HG03066 (cell line): ENCODE results near the gene AFF3.
"Not testable (repeated sequence)": the region's sequence is repeated elsewhere in the genome, so short reads cannot be mapped to it uniquely, and the experiment has no call there.

ENCODE experiments used
- ATAC-seq: cut with Tn5 transposase; IDR thresholded peaks from one replicate; pipeline ENCODE4 v1.9.1; 2021; ENCODE audit warnings: low read depth; ENCODE audit not compliant: unreplicated experiment

Gene AFF3

DNA sequence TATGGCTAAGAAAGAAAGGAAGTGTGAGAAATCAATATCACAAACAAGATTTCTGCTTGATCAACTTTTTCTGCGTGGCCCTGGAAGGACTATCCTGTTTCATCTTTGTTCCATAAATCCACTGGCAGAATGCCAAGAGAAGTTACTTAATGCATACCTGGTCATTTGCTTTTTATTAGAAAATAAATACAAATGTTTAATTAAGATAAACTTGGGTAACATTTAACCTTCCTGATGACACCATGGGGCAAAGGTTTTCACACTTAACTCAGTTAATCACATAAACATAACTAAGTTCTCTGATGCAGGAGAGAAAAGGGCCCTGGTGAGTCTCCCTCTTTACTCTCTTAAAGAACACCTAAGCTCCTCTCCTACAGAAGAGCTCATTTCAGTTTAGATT, 203.3 kb downstream of the AFF3 start:
- no peak for ATAC-seq

DNA sequence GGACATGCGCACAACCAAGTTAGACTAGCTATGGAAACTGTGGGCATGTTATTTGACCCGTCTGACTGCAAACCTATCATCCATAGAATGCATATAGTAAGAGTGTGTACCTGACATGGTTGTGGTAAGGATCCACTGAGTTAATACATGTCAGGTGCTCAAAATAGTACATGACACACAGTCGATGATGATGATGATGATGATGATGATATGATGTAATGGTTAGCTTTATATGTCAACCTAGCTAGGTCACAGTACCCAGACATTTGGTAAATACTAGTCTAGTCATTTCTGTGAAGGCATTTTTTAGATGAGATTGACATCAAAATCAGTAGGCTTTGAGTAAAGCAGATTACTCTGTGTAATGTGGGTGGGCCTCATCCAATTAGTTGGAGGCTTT, 204.1 kb downstream of the AFF3 start:
- ATAC-seq = no peak

DNA sequence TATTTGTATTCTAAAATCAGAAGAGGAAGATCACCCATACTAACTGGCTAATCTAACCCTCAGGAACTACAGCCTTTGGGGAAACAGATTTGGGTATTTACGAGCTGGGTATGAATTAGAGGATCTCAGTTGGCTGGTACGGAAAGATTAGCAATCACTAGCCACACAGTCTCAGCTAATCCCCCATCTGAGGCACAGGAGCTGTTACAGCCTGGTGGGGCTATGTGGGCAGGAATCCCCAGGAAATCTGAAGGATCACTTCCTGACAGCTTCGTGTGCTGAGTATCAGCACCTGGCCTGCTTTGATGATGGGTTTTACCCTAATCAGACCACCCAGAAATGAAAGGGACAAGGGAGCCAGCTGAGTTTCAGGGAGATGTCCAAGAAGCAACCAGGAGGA, 206.3 kb downstream of the AFF3 start:
- no peak for ATAC-seq

DNA sequence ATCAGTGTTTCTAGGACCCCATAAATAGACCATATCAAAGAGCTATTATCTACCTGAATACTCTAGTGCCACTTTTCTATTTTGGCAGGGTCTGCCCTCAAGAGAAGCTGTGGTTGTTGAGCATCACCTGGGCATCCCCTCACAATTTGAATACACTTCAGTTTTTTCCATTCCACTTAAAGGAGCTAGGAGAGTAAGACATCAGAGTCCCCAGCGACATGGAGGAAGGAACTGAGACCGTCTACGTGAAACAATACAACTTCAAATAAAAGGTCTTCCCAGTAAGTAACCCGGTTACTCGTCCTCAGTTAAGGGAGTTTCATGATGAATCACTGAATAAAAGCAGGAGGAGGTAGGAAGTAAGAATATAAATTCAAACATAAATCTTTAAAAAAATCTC, 206.7 kb downstream of the AFF3 start:
- no peak for ATAC-seq

DNA sequence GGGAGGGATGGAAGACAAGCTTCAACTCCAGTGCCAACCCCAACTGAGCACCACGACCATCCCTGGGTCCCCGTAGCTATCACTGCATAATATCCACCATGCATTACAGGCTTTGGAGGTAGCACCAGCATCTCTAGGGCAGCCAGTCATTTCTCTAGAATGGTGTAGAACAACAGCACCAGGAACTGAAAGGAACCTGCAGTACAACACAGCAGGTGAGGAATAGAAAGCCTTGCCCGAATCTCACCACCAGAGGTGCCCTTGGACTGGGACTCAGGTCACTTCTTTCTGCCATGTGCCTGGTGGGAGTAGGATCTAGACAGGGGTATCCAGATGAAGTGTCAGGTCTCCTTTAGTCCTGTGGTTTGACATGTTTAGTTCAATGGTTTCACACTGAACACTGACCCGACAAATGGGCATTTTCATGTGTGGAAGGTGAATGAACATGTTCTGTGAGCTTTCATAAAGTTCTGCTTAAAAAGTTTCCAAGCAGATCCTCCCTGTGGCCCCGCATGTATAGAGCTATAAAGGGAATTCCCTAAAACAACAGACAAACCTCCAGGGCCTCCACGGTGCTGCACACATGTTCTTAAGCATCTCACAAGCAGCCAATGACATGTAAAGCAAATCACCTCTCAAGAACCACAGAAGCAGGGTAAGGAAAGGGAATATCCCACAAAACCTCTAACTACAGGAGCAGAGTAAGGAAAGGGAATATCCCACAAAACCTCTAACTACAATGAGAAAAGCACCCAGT, 208.3 kb downstream of the AFF3 start:
- no peak for ATAC-seq

DNA sequence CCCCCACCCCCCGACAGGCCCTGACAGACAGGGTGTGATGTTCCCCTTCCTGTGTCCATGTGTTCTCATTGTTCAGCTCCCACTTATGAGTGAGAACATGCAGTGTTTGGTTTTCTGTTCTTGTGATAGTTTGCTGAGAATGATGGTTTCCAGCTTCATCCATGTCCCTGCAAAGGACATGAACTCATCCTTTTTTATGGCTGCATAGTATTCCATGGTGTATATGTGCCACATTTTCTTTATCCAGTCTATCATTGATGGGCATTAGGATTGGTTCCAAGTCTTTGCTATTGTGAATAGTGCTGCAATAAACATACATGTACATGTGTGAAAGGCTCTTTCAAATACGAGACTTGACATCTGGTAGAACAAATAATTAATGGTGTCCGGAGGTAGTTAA, 208.9 kb downstream of the AFF3 start:
- ATAC-seq = not testable (repeated sequence)

DNA sequence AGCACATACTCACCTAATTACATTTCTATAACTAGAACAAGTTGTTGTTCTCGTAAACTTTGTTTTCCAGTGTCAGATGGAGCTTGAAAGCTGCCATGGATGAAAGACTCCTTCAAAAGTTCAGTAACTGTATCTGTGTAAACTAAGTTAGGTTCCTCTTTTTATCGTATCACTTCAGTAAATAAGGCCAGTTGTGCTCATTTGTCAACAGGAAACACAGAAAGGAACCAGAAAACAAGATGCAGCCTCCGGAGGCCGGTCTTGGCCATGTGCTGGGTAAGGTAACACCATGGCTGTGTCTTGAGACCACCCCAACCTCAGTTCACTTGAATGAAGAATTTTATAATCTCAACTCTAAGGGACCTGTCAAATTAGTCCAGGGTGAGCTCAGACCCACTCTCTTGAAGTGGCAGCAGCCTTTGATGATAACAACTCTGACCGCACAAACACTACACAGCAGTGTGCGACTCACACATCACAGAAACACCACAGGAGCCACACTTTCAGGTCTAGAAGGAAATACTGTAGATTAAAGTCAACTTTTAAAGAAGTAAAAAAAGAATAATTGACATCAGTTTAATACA, 213.8 kb downstream of the AFF3 start:
- no peak for ATAC-seq

DNA sequence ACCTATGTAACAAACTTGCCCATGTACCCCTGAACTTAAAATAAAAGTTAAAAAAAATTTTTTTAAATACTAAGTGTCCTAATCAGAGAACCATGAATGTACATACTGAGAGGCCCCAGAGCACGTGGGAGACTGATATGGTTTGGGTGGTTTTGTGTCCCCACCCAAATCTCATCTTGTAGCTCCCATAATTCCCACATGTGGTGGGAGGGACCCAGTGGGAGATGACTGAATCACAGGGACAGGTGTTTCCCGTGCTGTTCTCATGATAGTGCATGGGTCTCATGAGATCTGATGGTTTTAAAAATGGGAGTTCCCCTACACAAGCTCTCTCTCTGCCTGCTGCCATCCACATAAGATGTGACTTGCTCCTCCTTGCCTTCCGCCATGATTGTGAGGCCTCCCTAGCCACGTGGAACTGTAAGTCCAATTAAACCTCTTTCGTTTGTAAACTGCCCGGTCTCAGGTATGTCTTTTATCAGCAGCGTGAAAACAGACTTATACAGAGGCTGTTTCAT, 214.6 kb downstream of the AFF3 start:
- ATAC-seq = not testable (repeated sequence)

DNA sequence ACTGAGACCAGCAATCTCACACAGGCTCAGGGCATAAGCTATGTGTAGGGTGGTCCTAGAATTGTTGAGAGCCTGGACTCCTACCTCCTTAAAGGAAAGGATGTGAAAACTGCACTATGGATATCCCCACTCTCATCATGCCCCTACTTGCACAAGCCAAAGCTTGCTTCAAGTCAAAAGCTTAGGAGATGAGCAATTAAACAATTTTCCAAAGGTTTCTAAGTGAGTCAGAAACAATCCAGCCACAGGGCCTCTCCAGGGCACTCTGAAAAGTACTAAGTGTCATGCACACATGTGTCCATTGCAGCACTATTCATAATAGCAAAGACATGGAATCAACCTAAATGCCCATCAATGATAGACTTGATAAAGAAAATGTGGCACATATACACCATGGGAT, 215.4 kb downstream of the AFF3 start:
- no peak for ATAC-seq

DNA sequence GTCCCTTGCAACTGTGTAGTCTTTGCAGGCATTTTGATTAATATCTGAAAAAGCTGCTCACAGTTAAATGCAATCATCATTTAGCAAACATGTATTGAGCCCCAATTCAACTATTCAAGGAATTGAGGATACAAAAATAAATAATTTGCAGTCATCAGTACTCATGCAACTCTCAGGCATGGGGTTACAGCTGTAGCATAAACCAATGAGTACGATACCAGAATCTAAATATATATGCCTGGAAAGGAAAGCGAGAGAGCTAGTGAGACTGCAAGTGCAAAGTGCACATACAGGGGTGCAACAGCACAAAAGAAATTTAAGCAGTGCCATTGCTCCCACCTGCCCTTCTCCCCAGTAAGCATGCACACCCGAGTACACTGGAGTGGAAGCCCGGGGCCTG, 216.4 kb downstream of the AFF3 start:
- no peak for ATAC-seq

DNA sequence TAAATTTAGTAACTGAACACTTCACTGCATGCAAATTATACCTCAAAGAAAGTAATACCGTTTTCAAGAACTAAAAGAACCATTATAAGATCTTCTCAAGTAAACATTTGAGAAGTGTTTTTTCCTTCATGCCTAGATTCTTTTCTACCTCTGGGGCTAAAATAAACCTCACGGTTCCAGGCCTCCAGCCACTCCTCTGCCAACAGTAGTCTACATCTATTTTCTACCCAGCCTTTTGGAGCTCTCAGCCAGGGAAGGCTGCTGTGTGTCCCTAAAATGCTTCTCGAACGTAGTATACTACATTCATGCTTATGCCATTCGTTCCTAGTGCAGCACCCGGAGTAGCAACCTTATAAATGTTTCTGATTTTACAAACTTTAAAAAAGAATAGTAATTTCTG, 219.7 kb downstream of the AFF3 start:
- ATAC-seq = no peak

DNA sequence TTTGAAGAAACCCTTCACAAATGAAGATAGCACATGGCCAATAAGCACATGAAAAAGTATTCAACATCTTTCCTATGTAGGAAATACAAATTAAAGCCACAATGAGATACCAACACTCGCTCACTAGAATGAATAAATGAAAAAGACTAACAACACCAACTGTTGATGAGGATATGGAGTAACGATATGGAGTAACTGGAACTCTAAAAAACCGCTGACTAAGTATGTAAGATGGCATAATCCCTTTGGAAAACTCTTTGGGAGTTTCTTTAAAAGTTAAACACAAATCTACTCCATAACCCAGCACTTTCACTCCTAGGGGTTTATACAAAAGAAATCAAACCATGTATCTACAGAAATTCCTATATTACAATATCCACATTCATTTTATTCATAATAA, 220.5 kb downstream of the AFF3 start:
- ATAC-seq = no peak

DNA sequence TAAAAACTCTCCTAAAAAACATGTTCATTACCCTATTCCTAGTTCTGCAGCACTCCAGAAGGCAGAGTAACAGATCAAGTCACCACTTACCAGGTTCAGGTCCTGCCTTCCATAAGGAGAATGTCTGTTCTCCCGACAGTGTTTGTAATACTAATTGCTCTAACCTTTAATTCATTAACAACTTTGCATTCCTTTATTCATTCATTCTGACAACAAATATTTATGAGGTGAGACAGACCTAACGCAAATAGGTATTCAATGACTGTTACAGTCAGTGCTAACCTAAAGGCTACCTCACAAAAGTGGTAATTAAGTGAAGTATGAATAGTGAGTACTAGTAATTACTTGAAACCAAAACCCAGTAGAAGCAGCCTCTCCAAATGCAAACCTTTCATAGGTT, 224.0 kb downstream of the AFF3 start:
- no peak for ATAC-seq

DNA sequence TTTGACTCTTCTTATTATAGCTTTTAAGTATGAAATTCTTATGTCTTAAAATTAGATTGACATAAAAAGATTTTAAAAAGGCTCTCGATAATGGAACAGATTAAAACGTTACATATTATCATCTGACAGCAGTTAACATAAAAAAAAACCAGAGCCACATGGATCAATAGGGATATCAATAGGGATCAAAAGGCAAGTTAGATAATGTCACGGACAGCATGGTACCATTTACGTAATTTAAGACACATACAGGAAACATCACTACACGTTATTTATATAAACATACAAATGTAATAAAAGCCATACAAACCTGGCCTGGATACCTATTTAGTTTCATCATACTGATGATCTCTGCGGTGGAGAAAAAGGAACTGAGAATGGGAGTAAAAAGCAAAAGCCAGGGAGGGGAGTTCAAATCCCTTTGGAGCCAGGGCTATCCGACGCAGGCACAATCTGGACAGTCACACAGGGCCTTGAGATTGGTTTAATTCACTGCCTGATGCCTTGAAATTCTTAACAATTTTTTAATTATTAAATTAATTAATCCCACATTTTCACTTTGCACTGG, 227.2 kb downstream of the AFF3 start:
- no peak for ATAC-seq

DNA sequence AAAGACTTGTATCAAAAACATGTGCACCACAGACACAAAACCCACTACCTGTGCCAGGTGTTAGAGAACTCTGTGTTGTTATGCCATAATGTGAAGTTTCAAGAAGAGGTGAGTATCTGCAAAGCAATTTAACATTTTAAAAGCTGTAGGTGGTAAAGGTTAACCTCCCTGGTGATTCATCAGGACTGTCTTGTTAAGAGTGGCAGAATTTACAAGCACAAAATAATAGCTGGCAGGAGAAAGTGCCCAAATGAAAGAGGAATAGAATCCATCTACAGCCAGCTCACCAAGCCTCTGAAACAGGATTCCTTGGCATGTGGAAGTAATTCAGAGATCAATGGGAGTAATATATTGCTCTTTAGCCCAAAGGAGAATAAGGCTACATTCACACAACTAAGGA, 230.7 kb downstream of the AFF3 start:
- no peak for ATAC-seq

DNA sequence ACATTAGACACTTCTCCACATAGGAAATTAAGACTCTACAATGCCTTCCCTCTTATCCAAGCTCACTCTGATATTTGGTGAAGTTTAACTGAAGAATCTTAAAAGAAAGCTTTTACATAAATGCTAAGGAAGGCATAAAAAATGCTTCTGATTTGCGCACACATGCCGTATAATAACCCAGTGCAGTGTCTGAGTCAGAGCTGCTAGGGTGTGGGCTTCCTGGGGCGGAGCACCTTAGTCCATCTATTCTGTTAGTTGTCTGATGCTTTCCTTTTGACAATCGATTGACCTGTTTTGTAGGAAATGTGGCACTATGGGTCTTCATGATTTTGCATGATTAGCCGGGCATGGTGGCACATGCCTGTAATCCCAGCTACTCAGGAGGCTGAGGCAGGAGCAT, 231.5 kb downstream of the AFF3 start:
- ATAC-seq = no peak

DNA sequence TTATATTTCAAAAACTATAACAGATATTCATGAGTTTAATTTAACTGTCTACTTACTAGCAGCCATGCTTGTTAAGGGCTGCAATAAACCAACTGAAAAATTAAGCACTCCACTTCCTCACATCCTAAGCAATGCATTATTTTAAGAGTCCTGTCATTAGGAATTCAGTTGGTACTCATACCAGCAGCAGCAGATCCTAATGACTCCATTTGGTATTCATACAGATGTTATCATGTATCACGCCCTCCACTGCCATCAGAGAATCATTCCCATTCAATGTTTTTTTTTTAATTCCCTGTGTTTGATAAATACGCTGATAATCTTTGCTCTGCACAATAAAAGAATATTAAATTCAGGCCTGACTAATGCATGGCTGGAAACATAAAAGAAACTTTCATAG, 236.8 kb downstream of the AFF3 start:
- no peak for ATAC-seq

DNA sequence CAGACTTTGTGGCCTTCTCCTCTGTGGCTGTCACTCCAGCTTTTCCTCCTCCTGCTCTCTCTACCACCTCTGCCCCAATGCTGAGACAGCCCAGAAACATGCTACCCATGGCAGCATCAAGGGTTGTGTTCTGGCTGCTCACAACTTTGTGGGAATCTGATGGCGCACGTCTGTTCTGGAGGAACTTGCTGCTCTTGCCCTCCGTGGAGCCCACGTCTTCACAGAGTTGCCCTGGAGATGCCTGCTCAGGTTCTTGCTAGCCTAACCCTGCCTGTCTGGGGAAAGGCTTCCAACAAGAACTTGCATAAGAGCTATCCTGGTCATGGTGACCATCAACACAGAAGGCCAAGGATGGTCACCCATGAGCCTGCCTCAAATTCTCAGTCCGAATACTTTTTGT, 237.4 kb downstream of the AFF3 start:
- no peak for ATAC-seq

DNA sequence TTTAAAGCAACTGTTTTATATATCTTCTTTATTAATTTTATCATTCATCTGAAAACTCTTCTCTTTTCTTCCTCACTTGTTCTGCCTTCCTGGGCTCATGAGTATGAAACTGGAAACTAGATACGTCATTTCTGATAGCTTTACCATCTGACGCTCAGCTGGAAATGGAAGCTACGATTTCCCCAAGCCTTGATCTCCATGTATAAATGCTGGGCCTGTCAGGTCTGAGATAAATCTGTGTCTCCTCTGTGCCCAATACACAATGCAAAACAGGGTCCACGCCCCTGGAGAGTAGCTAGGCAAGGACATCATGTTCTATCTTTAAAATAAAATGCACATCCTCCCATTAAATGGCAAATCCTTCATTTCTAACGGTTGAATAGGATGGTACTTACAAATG, 238.4 kb downstream of the AFF3 start:
- ATAC-seq = no peak

DNA sequence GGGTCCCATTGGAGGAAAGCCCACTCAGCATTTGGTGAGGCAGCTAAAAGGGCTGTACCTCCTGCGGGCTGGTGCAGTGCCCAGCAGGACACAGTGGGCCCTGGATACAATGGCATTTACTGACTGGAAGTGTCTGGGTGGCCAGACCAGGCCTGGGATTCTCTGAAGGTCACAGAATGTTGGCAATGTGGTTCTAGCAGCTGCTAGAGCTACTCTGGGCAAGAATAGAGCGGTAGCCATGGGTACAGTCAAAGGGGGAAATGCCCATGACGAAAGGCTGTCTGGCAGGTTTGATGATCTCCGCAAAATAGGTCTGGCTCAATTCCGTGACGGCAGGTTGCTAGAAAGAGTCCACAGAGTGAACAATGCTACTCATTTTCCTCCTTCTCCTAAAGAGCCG, 241.8 kb downstream of the AFF3 start:
- ATAC-seq = no peak

DNA sequence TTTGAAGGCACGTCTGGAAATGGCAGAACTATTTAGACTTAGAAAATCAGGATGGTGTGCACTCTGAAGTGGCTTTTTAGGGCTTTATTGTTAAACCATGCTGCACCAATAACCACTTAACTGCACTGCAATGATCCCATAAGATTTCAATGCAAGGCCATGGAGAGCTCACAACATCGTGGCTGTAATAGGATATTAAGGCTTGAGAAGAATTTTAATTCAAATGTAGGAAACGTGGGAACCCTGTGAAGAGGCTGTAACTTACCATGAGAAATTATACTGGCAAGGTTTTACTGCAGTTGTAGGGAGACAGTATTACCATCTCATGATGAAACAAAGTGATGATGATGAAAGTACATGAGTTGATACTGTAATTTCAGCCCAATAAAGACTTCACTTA, 242.5 kb downstream of the AFF3 start:
- ATAC-seq = no peak
